ENCODE measurements around the gene IL6. TPM values are rescaled to one million over a fixed set of nuclear protein-coding genes. Genes with fewer than 3 reads are reported as not detected.

The IL6 gene
- polyA plus RNA-seq, 1 donor from 2014 or later = not detected

- Histone ChIP-seq H3K9me3 (ENCODE audit: low read length) (no peaks in the 10 kb centered on the region), H3K4me2 (ENCODE audit: low read length) (no peak overlapping the region), H3F3A (ENCODE audit: insufficient read depth, low read length, poor library complexity, severe bottlenecking) (no peaks in the 10 kb centered on the region), H3K36me3 (ENCODE audit: insufficient read depth, low read length) (no peaks in the 10 kb centered on the region), H3K27me3 (ENCODE audit: insufficient read depth, low read depth, low read length) (no peaks in the 10 kb centered on the region), H3K9ac (ENCODE audit: low read length) (no peak overlapping the region), H2AFZ (ENCODE audit: low read depth, low read length) (no peak overlapping the region), H4K20me1 (ENCODE audit: insufficient read depth) (no peaks in the 10 kb centered on the region), H3K79me2 (replicated peaks; ENCODE audit: insufficient read depth, low read length) (no peaks in the 10 kb centered on the region), H3K4me3 (ENCODE audit: low read length) (no peak overlapping the region), H3K27ac (ENCODE audit: low read length) (no peak overlapping the region), H3K9me2 (ENCODE audit: insufficient read depth, low read length) (no peaks in the 10 kb centered on the region)
- TF ChIP-seq RAD21 (conservative IDR thresholded peaks at IDR 0.05) = no peak
- TF ChIP-seq TAF1 (IDR thresholded peaks at IDR 0.05; ENCODE audit: low read depth) = no peak
- TF ChIP-seq EZH2 (IDR thresholded peaks at IDR 0.05; ENCODE audit: borderline replicate concordance, insufficient read depth, low read length, poor library complexity, severe bottlenecking) = no peak
- no peak for TF ChIP-seq EP300 (conservative IDR thresholded peaks at IDR 0.05; ENCODE audit: poor library complexity, severe bottlenecking)
- TF ChIP-seq REST (IDR thresholded peaks at IDR 0.05; ENCODE audit: borderline replicate concordance) = no peak
- TF ChIP-seq SMC3 (conservative IDR thresholded peaks at IDR 0.05; ENCODE audit: poor library complexity) = no peak
- TF ChIP-seq CTCF (IDR thresholded peaks at IDR 0.05; ENCODE audit: poor library complexity, severe bottlenecking) = no peak
- TF ChIP-seq MXI1 (conservative IDR thresholded peaks at IDR 0.05; ENCODE audit: poor library complexity, severe bottlenecking) = no peak
- TF ChIP-seq POLR2AphosphoS5 (IDR thresholded peaks at IDR 0.05) = no peak
Observed at GRCh38 chr7:22697322-22697859, 29.6 kb upstream of the IL6 start.

- Histone ChIP-seq H4K20me1 (ENCODE audit: insufficient read depth) (no peaks in the 10 kb centered on the region), H2AFZ (ENCODE audit: low read depth, low read length) (no peak overlapping the region), H3K9me2 (ENCODE audit: insufficient read depth, low read length) (no peaks in the 10 kb centered on the region), H3K4me3 (ENCODE audit: low read length) (no peak overlapping the region), H3K9me3 (ENCODE audit: low read length) (no peaks in the 10 kb centered on the region), H3K36me3 (ENCODE audit: insufficient read depth, low read length) (no peaks in the 10 kb centered on the region), H3K27me3 (ENCODE audit: insufficient read depth, low read depth, low read length) (no peaks in the 10 kb centered on the region), H3K9ac (ENCODE audit: low read length) (no peak overlapping the region), H3K79me2 (replicated peaks; ENCODE audit: insufficient read depth, low read length) (no peaks in the 10 kb centered on the region), H3K4me2 (ENCODE audit: low read length) (no peak overlapping the region), H3K27ac (ENCODE audit: low read length) (no peak overlapping the region), H3F3A (ENCODE audit: insufficient read depth, low read length, poor library complexity, severe bottlenecking) (no peaks in the 10 kb centered on the region)
- no peak for TF ChIP-seq EZH2 (IDR thresholded peaks at IDR 0.05; ENCODE audit: borderline replicate concordance, insufficient read depth, low read length, poor library complexity, severe bottlenecking)
- no peak for TF ChIP-seq MXI1 (conservative IDR thresholded peaks at IDR 0.05; ENCODE audit: poor library complexity, severe bottlenecking)
- no peak for TF ChIP-seq TAF1 (IDR thresholded peaks at IDR 0.05; ENCODE audit: low read depth)
- no peak for TF ChIP-seq RAD21 (conservative IDR thresholded peaks at IDR 0.05)
- no peak for TF ChIP-seq CTCF (IDR thresholded peaks at IDR 0.05; ENCODE audit: poor library complexity, severe bottlenecking)
- no peak for TF ChIP-seq POLR2AphosphoS5 (IDR thresholded peaks at IDR 0.05)
- TF ChIP-seq REST (IDR thresholded peaks at IDR 0.05; ENCODE audit: borderline replicate concordance) = no peak
- no peak for TF ChIP-seq SMC3 (conservative IDR thresholded peaks at IDR 0.05; ENCODE audit: poor library complexity)
- TF ChIP-seq EP300 (conservative IDR thresholded peaks at IDR 0.05; ENCODE audit: poor library complexity, severe bottlenecking) = no peak
Observed at GRCh38 chr7:22697876-22698606, 29.0 kb upstream of the IL6 start.

Data from neural cell (in vitro differentiated cells).